ENCODE results near the gene SMPX.

The SMPX gene

GRCh38 chrX:21728276-21728968 is 29.5 kb downstream of the SMPX start:
- H3K9me3 ChIP-seq (ENCODE audit: severe bottlenecking) = no peaks in the 10 kb centered on the region
- no peak overlapping the region for H3K27ac ChIP-seq
- H3K36me3 ChIP-seq = no peaks in the 10 kb centered on the region
- no peaks in the 10 kb centered on the region for H3K27me3 ChIP-seq (ENCODE audit: insufficient read depth, low read depth, severe bottlenecking)
- peak overlapping the region; percentile 31 for H3K4me3 ChIP-seq (ENCODE audit: low read depth, low read length)
- TF ChIP-seq CTCF (IDR thresholded peaks at IDR 0.05; ENCODE audit: low read depth, low read length) = no peak
- DNase-seq = no peak

- no peak for DNase-seq
- Histone ChIP-seq H3K27me3 (ENCODE audit: insufficient read depth, low read depth, severe bottlenecking) (no peaks in the 10 kb centered on the region), H3K4me3 (ENCODE audit: low read depth, low read length) (no peak overlapping the region), H3K9me3 (ENCODE audit: severe bottlenecking) (no peaks in the 10 kb centered on the region), H3K36me3 (no peaks in the 10 kb centered on the region), H3K27ac (no peak overlapping the region)
- no peak for TF ChIP-seq CTCF (IDR thresholded peaks at IDR 0.05; ENCODE audit: low read depth, low read length)
Observed at GRCh38 chrX:21725916-21726315, 32.0 kb downstream of the SMPX start.

DNA sequence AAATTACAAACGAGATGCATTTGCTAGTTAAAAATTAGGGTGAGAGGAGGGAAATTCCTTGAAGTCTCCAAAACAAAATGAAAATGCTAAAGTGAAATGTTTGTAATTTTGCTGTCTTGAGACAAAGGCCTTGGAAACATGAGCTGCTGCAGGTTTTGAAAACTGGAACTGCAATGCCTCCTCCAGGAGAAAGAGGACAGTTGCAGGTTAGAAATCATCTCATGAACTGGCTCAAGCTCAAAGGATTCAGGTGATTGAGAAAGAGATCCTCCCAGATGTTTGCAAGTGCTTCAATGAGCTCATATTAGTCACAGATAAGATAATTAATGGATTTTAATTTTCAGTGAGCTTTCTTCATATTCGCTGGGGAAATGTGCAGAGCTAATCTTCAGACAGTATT is 32.4 kb downstream of the SMPX start:
- Histone ChIP-seq H3K27me3 (ENCODE audit: insufficient read depth, low read depth, severe bottlenecking) (no peaks in the 10 kb centered on the region), H3K9me3 (ENCODE audit: severe bottlenecking) (no peaks in the 10 kb centered on the region), H3K27ac (no peak overlapping the region), H3K36me3 (no peaks in the 10 kb centered on the region), H3K4me3 (ENCODE audit: low read depth, low read length) (no peak overlapping the region)
- TF ChIP-seq CTCF (IDR thresholded peaks at IDR 0.05; ENCODE audit: low read depth, low read length) = peak; percentile 64
- DNase-seq = peak; percentile 11

GRCh38 chrX:21723814-21724213 is 34.1 kb downstream of the SMPX start:
- no peaks in the 10 kb centered on the region for H3K36me3 ChIP-seq
- no peaks in the 10 kb centered on the region for H3K27me3 ChIP-seq (ENCODE audit: insufficient read depth, low read depth, severe bottlenecking)
- no peak for TF ChIP-seq CTCF (IDR thresholded peaks at IDR 0.05; ENCODE audit: low read depth, low read length)
- no peaks in the 10 kb centered on the region for H3K9me3 ChIP-seq (ENCODE audit: severe bottlenecking)
- H3K27ac ChIP-seq = no peak overlapping the region
- H3K4me3 ChIP-seq (ENCODE audit: low read depth, low read length) = no peak overlapping the region
- peak; percentile 41 for DNase-seq

DNA sequence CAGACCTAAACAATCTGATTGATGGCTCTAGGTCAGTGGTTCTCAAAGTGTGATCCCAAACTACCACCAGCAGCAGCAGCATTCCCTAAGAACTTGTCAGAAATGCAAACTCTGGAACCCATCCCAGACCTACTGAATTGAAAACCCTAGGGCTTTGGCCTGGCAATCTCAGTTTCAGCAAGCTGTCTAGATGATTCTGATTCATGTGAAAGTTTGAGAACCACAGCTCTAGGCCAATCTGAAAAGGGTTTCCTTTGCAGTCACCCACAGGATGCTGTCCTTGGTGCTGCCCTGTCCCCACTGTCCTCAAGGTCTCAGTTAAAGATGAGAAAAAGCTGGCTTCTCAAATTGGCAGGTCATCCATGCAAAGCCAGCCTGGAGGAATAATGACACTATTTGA is 34.8 kb downstream of the SMPX start:
- H3K27ac ChIP-seq = no peak overlapping the region
- no peaks in the 10 kb centered on the region for H3K36me3 ChIP-seq
- no peak for DNase-seq
- no peaks in the 10 kb centered on the region for H3K9me3 ChIP-seq (ENCODE audit: severe bottlenecking)
- TF ChIP-seq CTCF (IDR thresholded peaks at IDR 0.05; ENCODE audit: low read depth, low read length) = no peak
- no peak overlapping the region for H3K4me3 ChIP-seq (ENCODE audit: low read depth, low read length)
- H3K27me3 ChIP-seq (ENCODE audit: insufficient read depth, low read depth, severe bottlenecking) = no peaks in the 10 kb centered on the region

DNA sequence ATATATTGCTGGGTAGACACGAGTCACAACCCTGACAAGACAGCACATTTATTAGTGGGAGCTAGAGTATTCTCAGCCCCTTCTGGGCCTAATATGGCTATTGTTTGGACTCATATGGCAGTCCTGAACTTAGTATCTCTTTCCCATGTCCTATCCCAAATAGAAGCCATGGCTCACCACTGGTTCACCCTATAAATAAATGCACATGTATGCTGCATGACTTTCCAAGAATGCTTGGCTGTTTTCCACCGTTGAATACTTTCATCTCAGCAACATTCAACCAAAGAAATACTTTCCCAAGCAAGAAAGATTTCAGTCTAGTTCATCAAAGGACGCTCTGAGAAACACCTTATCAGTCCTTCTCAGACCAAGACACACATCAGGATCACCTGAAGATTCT is 36.7 kb downstream of the SMPX start:
- DNase-seq = no peak
- Histone ChIP-seq H3K36me3 (no peaks in the 10 kb centered on the region), H3K27me3 (ENCODE audit: insufficient read depth, low read depth, severe bottlenecking) (no peaks in the 10 kb centered on the region), H3K4me3 (ENCODE audit: low read depth, low read length) (no peak overlapping the region), H3K27ac (no peak overlapping the region), H3K9me3 (ENCODE audit: severe bottlenecking) (no peaks in the 10 kb centered on the region)
- no peak for TF ChIP-seq CTCF (IDR thresholded peaks at IDR 0.05; ENCODE audit: low read depth, low read length)

All from WERI-Rb-1 (cell line).